HG02571 (cell line): ENCODE data around the gene MORN1.
"Not testable (repeated sequence)": the region's sequence is repeated elsewhere in the genome, so short reads cannot be mapped to it uniquely, and the experiment has no call there.

Source experiments
- ATAC-seq: cut with Tn5 transposase; IDR thresholded peaks from one replicate; pipeline ENCODE4 v1.9.1; 2021; ENCODE audit warnings: mild to moderate bottlenecking, moderate library complexity; ENCODE audit not compliant: unreplicated experiment

Gene MORN1

GRCh38 chr1:2391041-2391930, at the start of gene MORN1, which contains the start of gene RER1:
TSS of gene MORN1 (minus strand) at chr1:2391554. CDS start at chr1:2391533, 21 bp downstream.
TSS of gene RER1 (plus strand) at chr1:2391841. CDS start at chr1:2395791, 3,950 bp downstream.
- ATAC-seq = peak; percentile 84

GRCh38 chr1:2440346-2440745, 49.0 kb upstream of the MORN1 start:
- not testable (repeated sequence) for ATAC-seq

GRCh38 chr1:2439369-2439768, 48.0 kb upstream of the MORN1 start:
- ATAC-seq = no peak

DNA sequence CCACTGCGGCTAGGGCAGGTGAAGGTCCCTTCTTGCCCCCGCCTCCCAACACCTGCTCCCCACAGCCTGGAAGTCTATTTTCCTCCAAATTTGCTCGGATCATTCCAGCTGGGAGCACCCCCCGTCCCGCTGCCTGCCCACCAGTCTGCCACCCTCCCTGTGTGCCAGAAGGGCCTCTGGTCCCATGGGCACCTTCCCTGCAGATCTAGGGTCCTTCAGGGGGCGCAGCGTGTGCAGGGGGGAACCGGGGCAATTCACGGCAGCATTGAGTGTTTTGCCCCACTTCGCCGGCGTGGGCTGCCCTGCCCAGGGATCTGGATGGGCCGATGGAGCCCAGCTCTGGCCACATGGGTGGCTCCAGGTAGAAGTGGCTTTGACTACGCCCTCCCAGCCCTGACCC, 47.3 kb upstream of the MORN1 start:
- ATAC-seq = no peak

DNA sequence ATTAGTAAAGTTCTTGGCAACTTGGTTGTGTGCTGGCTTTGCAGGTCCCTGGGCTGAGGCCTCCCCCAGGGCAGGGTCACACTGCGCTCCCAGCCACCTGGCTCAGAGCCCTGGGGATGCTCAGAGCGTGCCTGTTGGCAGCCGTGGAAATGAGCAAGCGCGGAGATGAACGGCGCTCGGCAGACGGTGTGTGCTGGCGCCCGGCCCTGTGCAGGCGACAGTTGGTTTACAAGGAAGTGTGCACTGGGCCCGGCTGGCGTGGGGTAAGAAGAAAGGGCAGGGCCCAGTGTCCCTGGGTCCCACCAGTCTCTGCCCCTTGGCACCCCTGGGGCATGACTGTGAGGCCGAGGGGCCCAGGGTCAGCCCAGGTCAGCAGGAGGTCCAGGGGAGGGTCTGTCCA, 46.7 kb upstream of the MORN1 start:
- no peak for ATAC-seq

DNA sequence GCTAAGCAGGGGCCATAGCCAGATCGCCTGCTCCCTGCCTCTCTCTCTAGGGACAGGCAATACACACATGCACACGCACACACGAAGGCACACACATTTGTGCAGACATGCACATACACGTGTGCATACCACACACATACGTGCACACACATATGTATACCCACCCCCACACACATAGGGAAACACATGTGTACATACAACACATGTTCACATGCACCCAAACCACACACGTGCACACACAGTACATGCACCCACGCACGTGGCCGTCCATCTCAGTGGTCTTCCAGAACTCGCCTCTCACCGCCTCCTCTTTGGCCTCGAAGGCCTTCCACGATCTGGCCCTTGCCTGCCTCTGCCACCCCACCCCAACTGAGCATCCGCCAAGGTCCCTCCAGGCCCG, 46.3 kb upstream of the MORN1 start:
- no peak for ATAC-seq

GRCh38 chr1:2436876-2437275, 45.5 kb upstream of the MORN1 start:
- no peak for ATAC-seq

- ATAC-seq = no peak
Observed at GRCh38 chr1:2435746-2436355, 44.5 kb upstream of the MORN1 start.

GRCh38 chr1:2435091-2435490, 43.7 kb upstream of the MORN1 start:
- no peak for ATAC-seq

DNA sequence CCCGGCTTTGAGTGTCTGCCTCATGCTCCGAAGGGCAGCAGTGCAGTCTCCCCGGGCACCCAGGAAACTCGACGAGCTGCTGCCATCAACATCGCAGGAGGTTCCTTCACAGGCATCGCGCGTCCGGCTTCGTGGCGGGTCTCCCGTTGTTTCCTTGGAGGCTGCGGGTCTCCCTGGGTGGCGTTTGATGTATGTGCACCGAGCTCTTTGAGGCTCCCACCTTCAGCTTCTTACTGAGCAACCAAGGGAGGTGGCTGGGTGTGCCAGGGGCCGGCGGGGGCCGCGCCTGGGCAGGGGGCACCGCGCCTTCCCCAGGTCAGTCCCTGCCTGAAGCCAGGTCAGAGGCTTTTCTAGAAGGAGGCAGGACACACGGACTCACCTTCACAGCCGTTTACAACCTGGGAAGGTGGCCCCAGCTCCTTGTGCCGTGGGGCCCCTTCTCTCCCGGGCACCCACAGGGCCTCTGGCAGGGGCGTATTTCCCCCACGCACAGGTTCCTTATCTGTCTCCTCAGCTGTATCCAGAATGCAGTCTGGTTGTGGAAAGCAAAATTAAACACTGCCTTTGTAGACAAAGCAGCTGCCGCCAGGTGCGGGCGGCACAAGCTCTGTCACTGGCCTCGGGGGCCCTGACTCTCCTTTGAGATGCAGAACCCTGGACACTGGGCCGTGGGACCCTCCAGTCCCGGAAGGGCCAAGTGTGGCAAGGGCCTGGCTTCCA, 42.7 kb upstream of the MORN1 start:
- no peak for ATAC-seq

GRCh38 chr1:2433196-2433595, 41.8 kb upstream of the MORN1 start:
- no peak for ATAC-seq

DNA sequence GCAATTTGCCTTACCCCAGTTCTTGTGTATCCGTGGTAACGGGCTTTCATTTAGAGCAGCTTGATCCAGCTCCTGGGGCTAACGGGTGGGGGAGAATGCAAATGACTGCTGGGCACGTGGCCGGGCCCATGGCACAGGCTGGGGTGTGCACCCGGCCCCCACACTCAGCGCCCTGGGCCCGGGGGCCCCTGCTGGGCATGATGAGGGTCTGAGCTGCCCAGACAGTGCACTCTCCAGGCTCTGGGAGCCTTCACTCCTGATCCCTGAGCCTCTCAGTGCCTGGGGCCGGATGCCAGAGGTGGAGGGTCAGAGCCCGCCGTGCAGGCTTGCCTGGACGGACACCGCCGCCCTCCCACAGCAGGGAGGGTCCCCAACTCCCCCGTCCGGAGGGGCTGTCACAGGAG, 41.1 kb upstream of the MORN1 start:
- ATAC-seq = no peak

DNA sequence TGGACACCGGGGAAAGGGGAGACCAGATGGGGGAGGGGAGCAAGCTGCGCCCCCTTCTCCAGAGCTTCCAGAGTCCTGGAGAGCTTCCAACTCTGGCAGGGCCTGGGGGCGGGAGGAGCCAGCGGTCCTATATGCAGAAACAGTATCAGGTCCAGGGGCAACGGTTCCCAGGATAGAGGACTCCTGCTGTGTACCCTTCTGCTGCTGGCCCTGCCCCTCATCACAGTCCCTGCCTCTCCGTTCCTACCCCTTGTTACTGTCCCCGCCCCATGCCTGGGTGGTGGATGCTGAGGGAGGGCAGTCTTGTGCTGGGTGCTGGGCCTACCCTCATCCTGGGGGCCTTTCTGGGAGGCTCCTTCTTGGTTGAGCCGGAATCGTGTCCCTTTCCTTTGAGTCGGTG, 40.2 kb upstream of the MORN1 start:
- ATAC-seq = no peak

GRCh38 chr1:2431103-2431502, 39.7 kb upstream of the MORN1 start:
- ATAC-seq = no peak

DNA sequence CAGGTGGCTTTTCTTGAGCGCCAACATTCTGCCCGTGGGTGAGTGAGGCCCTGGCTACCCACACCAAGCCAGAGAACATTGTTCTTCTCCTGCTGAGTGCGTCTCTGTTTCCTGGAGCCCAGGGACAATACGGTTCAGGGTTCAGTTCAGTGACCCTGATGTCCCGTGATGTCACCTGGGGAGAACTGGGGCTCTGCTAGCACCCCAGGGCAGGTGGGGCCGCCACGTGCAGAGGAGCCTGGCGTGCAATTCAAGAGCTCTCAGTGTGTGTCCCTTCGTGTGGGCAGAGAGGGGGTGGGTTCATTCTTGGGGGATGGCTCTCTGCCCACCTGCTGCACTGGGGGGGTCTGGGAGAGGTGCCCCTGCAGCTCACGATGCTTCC, 39.2 kb upstream of the MORN1 start:
- ATAC-seq = no peak

DNA sequence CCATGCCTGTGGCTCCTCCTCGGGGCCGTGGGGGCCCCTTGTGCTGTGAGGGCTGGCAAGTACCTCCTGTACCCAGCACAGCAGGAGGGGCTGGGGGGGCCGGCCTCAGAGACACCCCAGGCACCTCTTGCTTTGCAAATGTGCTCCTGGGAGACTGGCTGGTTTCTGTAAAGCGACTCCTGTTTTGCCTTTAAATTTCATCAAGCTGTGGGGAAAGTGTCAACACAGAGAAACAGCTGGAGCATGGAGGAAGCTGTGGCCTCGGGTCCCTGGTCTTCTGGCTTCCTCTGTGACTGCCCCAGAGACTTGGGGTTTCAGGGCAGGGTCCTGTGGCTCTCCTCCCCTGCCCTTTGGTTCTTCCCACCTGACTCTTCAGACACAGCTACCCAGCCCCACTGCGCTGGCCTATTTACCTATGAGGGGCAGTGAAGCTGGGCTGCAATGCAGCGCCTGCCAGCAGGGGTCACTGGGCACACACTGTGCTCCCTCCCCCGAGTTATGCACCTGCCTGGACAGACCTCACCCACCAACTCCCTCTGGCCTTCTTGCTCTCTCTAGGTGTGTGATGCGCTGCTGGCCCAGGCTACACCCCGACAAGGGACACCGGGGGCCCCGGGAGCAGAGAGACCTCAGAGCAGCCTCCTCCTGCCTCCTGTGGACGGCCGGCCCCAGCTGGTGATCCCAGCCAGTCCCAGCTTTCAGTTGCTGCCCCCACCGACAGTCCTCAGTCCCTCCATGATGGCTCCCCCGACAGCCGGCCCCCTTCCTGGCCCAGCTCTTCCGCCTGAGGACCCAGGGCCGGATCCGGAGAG, 38.6 kb upstream of the MORN1 start:
- ATAC-seq = no peak

GRCh38 chr1:2428490-2428889, 37.1 kb upstream of the MORN1 start:
- no peak for ATAC-seq

- ATAC-seq = no peak
Observed at GRCh38 chr1:2427976-2428375, 36.6 kb upstream of the MORN1 start.

- ATAC-seq = no peak
Observed at GRCh38 chr1:2427051-2427450, 35.7 kb upstream of the MORN1 start.

DNA sequence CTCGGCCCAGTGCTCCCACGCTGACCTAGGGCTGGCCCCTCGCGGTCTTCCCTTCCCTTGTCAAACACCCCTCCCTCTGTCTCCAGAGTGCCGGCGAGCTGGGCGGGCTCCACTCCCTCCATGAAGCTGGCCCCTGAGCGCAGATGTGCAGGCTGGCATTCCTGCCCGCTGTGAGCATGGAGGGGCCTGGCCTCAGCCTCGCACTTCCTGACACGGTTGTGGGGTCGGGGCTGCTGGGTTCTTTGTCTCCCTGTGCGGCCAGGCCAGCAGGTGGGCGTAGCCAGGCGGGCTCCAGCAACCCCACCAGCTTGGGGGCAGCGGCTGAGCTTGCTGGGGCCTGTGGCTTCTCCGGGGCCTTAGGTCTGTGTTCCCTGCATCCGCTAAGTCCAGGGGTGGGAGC, 35.2 kb upstream of the MORN1 start:
- no peak for ATAC-seq

- ATAC-seq = no peak
Observed at GRCh38 chr1:2425892-2426291, 34.5 kb upstream of the MORN1 start.
